ENCODE measurements around the gene CDC14B.

GRCh38 chr9:96464426-96464825 is 155.2 kb downstream of the CDC14B start:
- TF ChIP-seq CTCF (IDR thresholded peaks at IDR 0.05): no peak
- no peak for TF ChIP-seq POLR2A (IDR thresholded peaks at IDR 0.05)

All from lower leg skin (tissue), 3 donors.